DND-41 (cell line): Measurements from ENCODE around the gene NPVF.

Source experiments
- CTCF ChIP-seq: IDR thresholded peaks from 2 replicates; pipeline ENCODE4 v1.5.1; 2012; ENCODE audit warnings: borderline replicate concordance, low read length, moderate library complexity, mild to moderate bottlenecking; ENCODE audit not compliant: poor library complexity, severe bottlenecking; ENCODE audit errors: extremely low read depth
- EZH2 ChIP-seq: IDR thresholded peaks from 3 replicates; pipeline ENCODE4 v1.6.1; 2012; ENCODE audit warnings: borderline replicate concordance, low read depth, mild to moderate bottlenecking, moderate library complexity, low read length, inconsistent platforms; ENCODE audit not compliant: severe bottlenecking

DNA sequence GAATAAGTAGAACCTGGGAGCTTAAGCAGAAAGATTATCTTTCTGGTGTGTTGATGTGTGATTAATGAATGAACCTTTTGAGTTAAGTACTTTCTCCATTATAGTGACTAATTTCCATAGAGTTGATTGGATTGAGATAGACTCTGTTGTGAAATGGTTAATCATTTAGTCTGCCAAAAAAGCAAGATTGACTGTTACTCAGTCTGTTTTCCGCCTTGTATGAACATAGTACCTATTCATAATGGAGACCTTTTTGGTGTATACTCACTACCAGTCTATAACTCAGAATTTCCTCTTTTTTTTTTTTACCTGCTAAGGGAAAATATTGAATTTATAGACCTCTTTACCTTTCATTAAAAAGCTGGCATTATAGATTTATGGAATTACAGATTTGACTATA, 14.4 kb upstream of the NPVF start:
- TF ChIP-seq CTCF = no peak
- TF ChIP-seq EZH2 = no peak
